Adrenal gland (tissue), 12 donors: Measurements from ENCODE around the gene NAV2. TPM values are rescaled to one million over a fixed set of nuclear protein-coding genes. Genes with fewer than 3 reads are reported as not detected.

Source experiments
- DNase-seq, 7 donors: peaks; one replicate each; pipeline ENCODE4 v3.0.0-alpha.2; 2019 to 2020
- H3K27ac ChIP-seq, 5 donors: fragments of 200-600 bp; sonication (generic) in 4 of 5; 1 replicate in 3 of 5; 2 replicates in 2 of 5; pipeline versions ENCODE4 v1.5.1 to v1.8.0; 2016 to 2020; ENCODE audit warnings: mild to moderate bottlenecking in 1 of 5
- H3K27me3 ChIP-seq: fragments of 200-600 bp; 2 replicates; pipeline ENCODE4 v1.8.0; 2021
- H3K36me3 ChIP-seq, 2 donors: fragments of 200-600 bp; replicated peaks in 1 of 2; 1 replicate in 1 of 2; 2 replicates in 1 of 2; pipeline versions ENCODE4 v1.5.1 to v1.8.0; 2018 to 2022
- H3K4me1 ChIP-seq, 2 donors: fragments of 200-600 bp; replicated peaks in 1 of 2; 1 replicate in 1 of 2; 2 replicates in 1 of 2; pipeline versions ENCODE4 v1.5.1 to v1.8.0; 2018 to 2021
- H3K4me3 ChIP-seq, 4 donors: fragments of 200-600 bp; sonication (generic) in 3 of 4; one replicate each; pipeline ENCODE4 v1.5.1; 2016 to 2018
- H3K9me3 ChIP-seq, 3 donors: fragments of 200-600 bp; sonication (generic) in 1 of 3; replicated peaks in 1 of 3; 1 replicate in 2 of 3; 2 replicates in 1 of 3; pipeline versions ENCODE4 v1.5.1 to v1.8.0; 2016 to 2021
- CTCF ChIP-seq, 6 experiments: fragments of 450-650 bp in 4 of 6; fragments of 200-600 bp in 2 of 6; sonication (generic) in 1 of 6; IDR thresholded peaks; 1 replicate in 5 of 6; 2 replicates in 1 of 6; pipeline versions ENCODE4 v1.5.1 to v1.8.0; 2016 to 2021; ENCODE audit warnings: antibody characterized with exemption in 6 of 6, mild to moderate bottlenecking in 2 of 6, moderate library complexity in 1 of 6
- POLR2A ChIP-seq, 2 donors: fragments of 450-650 bp; IDR thresholded peaks; one replicate each; pipeline ENCODE4 v1.6.1; 2017; ENCODE audit warnings: antibody characterized with exemption in 2 of 2, mild to moderate bottlenecking in 2 of 2, moderate library complexity in 1 of 2
- WGBS, 4 donors: extraction: QIAGEN DNeasy Blood & Tissue Kit in 2 of 4; methylation state at CpG; one replicate each; pipeline versions ENCODE4 v1.1.5 to v1.1.7; 2013 to 2017; 5-methylcytosine and 5-hydroxymethylcytosine counted together
- intact Hi-C, 2 donors: fragments of 100-400 bp; cut with DNase I; formaldehyde crosslinking; loops; one replicate each; pipeline versions ENCODE4 v1.14.1 to v1.15.0; 2022 to 2023
- polyA plus RNA-seq, 3 donors: library from polyadenylated mRNA; stranded (reverse); fragments of 200-250 nt in 2 of 3; fragments of 350-450 nt in 1 of 3; fragmentation: Illumina TruSeq in 1 of 3; extraction: RNeasy Lipid Tissue Mini Kit (QIAGEN cat#74804) in 1 of 3; gene quantifications; one replicate each; pipeline ENCODE4 v1.2.3, GENCODE V29; 2013 to 2014
- total RNA-seq, 9 donors: library from RNA; depleted of rRNA in 4 of 9; stranded (reverse); fragments of >200 nt in 4 of 9; fragments of 120-200 nt in 1 of 9; fragmentation: NEBNext Ultra II Directional in 1 of 9; extraction: Animal tissue kit (Norgen Biotek cat#: 25700) in 1 of 9; gene quantifications; one replicate each; pipeline versions ENCODE4 v1.1.0 to v1.2.4, GENCODE V29; 2013 to 2023
- donor health status: healthy with polysubstance abuse.
- donor health status: Bipolar disorder and iron deficiency.
- donor health status: DM: yes; HTN: yes; CAD: no.
- donor health status: DM: no; HTN: no; CAD: no.
- donor health status: DM: no; HTN: no; CAD: no.
- donor health status: DM: yes; HTN: yes; CAD: no.

Gene NAV2
- total and polyA plus RNA-seq, 12 donors, result 1.6 to 9.2 (median 5.5) TPM

DNA sequence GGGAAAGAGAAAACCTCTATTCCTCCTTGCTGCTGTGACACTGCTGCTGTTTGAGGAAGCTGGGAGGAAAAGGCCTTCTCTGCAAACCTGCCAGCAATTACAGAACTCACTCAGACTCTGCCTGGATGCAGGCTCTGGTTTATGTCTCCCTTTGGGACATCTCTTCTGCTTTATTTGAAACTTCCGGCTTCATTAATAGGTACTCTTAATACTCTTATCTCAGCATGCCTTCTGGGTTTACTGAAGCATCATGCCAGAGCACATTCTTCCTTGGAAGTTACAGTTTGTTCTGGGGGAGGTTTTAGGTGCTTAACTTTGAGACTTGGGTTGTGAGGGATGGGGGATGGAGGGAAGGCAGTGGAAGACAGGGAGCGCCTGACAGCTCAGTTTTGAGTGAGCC lies 79.9 kb downstream of the NAV2 start:
- H3K9me3 ChIP-seq, result no peaks in the 10 kb centered on the region
- intact Hi-C loops, result no loop called here
- WGBS, 4 donors, result 82 to 90% (median 86%) methylated on average over 2 of the region's 2 CpGs
- no peak for TF ChIP-seq POLR2A (IDR thresholded peaks at IDR 0.05)
- no peak for TF ChIP-seq CTCF (IDR thresholded peaks at IDR 0.05)
- no peak for DNase-seq
- no peaks in the 10 kb centered on the region for H3K36me3 ChIP-seq
- no peaks in the 10 kb centered on the region for H3K27me3 ChIP-seq
- H3K4me3 ChIP-seq, result no peak overlapping the region
- no peaks in the 10 kb centered on the region for H3K4me1 ChIP-seq
- no peak overlapping the region for H3K27ac ChIP-seq

DNA sequence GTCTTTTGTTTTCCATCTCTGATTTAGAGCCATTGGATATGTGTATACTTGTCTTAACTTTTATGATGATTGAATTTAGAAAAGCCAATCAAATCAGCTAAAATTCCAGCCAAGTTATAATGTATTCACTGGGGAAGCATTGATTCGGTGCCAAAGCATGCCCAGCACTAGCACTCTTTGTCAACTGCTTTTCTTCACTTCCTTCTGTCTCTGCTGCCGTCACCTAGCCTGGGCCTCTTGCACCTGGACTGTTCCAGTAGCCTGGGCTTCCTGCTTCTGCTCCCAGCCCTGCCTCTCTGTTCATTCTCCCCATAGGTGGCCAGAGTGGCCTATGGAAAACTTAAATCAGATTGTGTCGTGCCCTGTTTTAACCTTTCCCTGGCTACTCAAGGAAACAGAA lies 80.7 kb downstream of the NAV2 start:
- no peak for DNase-seq
- Histone ChIP-seq H3K4me1 (no peaks in the 10 kb centered on the region), H3K36me3 (no peaks in the 10 kb centered on the region), H3K4me3 (no peak overlapping the region), H3K9me3 (no peaks in the 10 kb centered on the region), H3K27ac (no peak overlapping the region), H3K27me3 (no peaks in the 10 kb centered on the region)
- TF ChIP-seq CTCF (IDR thresholded peaks at IDR 0.05) (no peak), POLR2A (IDR thresholded peaks at IDR 0.05) (no peak)
- WGBS, 4 donors, result 87 to 93% (median 90%) methylated on average over 3 of the region's 3 CpGs
- intact Hi-C loops, result no loop called here

DNA sequence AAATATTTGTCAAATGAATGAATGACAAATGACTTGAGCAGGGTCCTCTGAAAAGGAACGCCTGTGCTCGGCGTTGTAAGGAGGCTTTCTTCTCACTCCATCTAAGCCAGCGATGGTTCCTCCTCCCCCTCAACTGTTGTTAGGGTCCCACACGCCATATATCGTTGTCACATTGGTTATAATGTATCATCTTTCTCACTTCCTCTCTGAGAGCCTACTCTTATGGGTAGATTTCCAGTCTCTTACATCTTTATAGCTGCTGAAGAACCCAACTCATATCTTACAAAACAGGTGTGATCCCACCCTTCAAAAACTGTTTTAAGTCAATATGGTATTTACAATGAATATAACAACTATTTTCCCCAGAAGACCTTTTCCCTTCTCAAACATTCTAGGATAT lies 81.5 kb downstream of the NAV2 start:
- Histone ChIP-seq H3K4me1 (no peaks in the 10 kb centered on the region), H3K27ac (no peak overlapping the region)
- intact Hi-C loops, result no loop called here

GRCh38 chr11:19795082-19795481 lies 82.4 kb downstream of the NAV2 start:
- no peak for DNase-seq
- H3K36me3 ChIP-seq, result no peaks in the 10 kb centered on the region
- no peak overlapping the region for H3K4me3 ChIP-seq
- intact Hi-C loops, result no loop called here
- no peaks in the 10 kb centered on the region for H3K27me3 ChIP-seq
- TF ChIP-seq POLR2A (IDR thresholded peaks at IDR 0.05) (no peak), CTCF (IDR thresholded peaks at IDR 0.05) (no peak)
- no peak overlapping the region for H3K27ac ChIP-seq
- no peaks in the 10 kb centered on the region for H3K9me3 ChIP-seq
- H3K4me1 ChIP-seq, result no peaks in the 10 kb centered on the region
- WGBS, 4 donors, result 85 to 100% (median 89%) methylated on average over 1 of the region's 1 CpG

More for the DNA sequence above, 81.5 kb downstream of the NAV2 start:
- no peak for DNase-seq
- Histone ChIP-seq H3K4me3 (no peak overlapping the region), H3K27me3 (no peaks in the 10 kb centered on the region), H3K36me3 (no peaks in the 10 kb centered on the region), H3K9me3 (no peaks in the 10 kb centered on the region)
- 91 to 96% (median 95%) methylated on average over 6 of the region's 6 CpGs for WGBS, 4 donors
- TF ChIP-seq CTCF (IDR thresholded peaks at IDR 0.05) (no peak), POLR2A (IDR thresholded peaks at IDR 0.05) (no peak)
